Measurements from ENCODE around the gene SVBP.
"Not testable (repeated sequence)": the region's sequence is repeated elsewhere in the genome, so short reads cannot be mapped to it uniquely, and the experiment has no call there.

Gene SVBP, protein sequence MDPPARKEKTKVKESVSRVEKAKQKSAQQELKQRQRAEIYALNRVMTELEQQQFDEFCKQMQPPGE

DNA sequence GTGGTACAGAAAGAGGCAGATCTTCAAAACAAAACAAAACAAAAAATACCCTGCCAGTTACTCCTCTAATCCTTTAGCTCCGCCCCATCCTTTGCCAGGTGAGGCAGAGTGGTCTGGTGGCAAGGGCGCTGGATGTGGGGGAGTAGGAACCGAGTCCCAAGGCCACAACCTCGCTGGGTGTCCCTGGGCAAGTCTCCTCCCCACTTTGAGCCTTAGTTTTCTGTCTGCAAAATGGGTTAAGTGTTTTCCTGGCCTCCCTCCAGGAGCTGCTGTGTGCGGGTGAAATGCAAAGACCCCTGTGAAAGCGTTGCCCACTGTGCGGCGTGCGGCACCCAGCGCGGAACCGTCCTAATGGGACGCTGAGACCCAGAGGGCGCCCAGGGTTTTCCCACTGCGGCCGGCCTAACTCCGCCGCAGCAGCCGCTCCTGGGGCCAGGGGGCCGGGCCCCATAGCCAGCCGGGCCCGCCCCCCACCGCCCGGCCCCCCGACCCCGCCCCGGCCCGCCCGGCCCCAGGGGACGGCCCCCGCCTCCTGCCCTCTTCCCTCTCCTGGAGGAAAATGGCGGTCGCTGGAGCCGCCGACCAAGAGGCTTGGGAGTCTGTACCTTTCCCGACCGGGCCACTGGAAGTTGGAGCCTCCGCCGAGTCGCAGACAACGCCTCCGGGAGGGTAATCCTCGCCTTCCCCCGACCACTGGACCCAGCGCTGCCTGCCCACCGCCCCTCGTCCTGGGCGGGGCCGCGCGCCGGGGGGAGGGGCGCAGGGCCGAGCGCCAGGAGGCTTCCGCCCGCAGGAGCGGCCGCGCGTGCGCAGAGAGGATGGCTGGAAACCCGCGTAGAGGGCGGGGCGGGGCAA, at the start of gene SVBP, which contains the start of gene ERMAP:
SVBP (minus strand) TSS at position 813 of the 855 bp plus-strand sequence. CDS start 853 bp downstream, outside the sequence.
ERMAP (plus strand) TSS at position 538 of the 855 bp plus-strand sequence. CDS start 13,327 bp downstream, outside the sequence.
- in situ Hi-C loops (cut with HindIII; ENCODE audit: low sequenced_read_pairs), result no loop called here

DNA sequence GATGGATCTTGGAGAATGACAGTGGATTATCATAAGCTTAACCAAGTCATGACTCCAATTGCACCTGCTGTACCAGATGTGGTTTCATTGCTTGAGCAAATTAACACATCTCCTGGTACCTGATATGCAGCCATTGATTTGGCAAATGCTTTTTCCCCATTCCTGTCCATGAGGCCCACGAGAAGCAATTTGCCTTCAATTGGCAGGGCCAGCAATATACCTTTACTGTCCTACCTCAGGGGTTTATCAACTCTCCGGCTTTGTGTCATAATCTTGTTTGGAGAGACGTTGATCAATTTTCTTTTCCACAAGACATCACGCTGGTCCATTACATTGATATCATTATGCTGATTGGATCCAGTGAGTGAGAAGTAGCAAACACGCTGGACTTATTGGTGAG, 49.4 kb upstream of the SVBP start:
- in situ Hi-C loops (cut with HindIII; ENCODE audit: low sequenced_read_pairs), result no loop called here

DNA sequence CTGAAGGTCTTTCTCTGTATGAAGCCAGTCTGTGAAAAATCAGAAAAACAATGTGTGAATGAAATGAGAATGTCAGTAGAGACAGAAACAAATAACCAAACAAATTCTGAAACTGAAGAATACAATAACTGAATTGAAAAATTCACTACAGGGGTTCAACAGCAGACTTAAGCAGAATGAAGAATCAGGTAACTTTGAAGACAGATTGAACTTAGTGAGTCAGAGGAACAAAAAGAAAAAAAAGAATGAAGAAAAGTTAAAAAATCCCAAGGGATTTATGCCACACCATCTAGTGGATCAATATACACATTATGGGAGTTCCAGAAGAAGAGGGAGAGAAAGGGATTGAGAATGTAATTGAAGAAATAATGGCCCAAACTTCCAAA, 43.8 kb upstream of the SVBP start:
- in situ Hi-C loops (cut with HindIII; ENCODE audit: low sequenced_read_pairs), result no loop called here

DNA sequence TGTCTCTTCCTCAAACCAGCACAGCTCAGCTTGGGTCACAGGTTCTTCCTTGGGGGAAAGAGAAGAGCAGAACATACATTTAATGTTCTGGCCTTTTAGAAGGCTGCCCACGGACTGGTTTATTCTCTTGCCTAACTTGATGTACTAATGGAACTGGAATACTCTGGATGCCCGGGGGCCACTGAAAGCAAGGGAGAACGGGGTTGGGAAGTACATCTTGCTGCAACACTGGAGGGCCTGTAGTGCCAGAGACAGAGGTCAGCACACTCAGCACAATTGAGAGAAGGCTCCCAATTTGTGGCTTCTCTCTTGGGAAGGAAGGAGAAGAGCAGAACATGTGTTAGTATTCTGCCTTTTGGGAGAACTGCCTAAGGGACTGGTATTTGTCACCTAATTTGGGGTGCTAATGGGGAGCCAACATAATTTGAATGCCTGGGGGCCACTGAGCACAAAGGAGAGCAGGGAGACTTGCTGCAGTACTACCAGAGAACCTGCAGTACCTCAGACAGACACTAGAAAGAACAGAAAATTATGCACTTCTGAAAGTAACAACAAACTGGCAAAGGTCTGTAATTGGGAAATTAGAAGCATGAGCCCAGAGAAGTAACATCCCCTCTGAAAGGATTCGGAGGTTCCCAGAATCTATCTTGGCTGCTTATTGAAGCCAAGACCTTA, 43.3 kb upstream of the SVBP start:
- in situ Hi-C loops (cut with HindIII; ENCODE audit: low sequenced_read_pairs), result no loop called here

DNA sequence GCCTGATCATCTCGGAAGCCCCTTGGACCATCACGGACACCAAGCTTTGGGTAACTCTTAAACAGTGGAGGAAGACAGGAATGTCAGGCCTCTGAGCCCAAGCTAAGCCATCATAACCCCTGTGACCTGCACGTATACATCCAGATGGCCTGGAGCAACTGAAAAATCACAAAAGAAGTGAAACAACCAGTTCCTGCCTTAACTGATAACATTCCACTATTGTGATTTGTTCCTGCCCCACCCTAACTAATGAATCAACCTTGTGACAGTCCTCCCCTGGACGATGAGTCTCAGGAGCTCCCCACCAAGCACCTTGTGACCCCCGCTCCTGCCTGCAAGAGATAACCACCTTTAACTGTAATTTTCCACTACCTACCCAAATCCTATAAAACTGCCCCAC, 42.2 kb upstream of the SVBP start:
- in situ Hi-C loops (cut with HindIII; ENCODE audit: low sequenced_read_pairs), result not testable (repeated sequence)

DNA sequence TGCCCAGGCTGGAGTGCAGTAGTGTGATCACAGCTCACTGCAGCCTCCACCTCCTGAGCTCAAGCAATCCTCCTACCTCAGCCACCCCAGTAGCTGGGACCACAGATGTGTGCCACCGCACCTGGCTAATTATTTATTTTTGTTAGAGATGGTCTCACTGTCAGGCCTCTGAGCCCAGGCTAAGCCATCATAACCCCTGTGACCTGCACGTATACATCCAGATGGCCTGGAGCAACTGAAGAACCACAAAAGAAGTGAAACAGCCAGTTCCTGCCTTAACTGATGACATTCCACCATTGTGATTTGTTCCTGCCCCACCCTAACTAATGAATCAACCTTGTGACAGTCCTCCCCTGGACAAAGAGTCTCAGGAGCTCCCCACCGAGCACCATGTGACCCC, 39.4 kb upstream of the SVBP start:
- in situ Hi-C loops (cut with HindIII; ENCODE audit: low sequenced_read_pairs), result not testable (repeated sequence)

DNA sequence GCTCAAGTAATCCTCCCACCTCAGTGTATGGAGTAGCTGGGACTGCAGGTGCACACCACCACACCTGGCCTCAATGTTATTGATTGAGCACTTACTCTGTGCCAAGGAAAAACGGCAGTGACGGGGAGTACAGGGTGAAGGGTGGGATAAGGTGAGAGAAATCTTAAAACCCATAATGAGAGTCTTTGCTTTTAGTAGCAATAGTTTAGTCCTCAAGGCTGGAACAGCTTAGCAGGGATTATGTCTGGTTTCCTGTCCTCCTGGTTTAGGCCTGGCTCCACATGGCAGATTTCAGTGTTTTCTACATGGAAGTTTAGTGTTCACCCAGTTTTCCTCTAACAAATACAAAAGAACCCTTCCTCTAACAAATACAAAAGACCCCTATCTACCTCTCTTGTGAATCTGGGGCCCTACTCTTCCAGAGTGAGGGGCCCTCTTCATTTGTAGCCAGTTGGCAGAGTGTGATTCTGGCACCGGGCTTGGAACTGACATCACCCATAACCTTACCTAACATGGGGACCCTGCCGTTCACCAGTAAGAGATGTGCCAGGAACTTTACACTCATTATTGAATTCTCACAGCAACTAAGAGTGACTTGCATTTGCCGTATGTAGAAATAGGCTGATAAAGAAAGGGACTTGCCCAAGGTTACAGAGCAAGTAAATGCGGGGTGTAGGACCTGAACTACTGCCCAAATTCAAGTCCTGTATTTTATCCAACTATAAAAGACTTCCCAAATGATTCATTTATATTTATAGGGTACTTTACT, 36.1 kb upstream of the SVBP start:
- in situ Hi-C loops (cut with HindIII; ENCODE audit: low sequenced_read_pairs), result no loop called here

DNA sequence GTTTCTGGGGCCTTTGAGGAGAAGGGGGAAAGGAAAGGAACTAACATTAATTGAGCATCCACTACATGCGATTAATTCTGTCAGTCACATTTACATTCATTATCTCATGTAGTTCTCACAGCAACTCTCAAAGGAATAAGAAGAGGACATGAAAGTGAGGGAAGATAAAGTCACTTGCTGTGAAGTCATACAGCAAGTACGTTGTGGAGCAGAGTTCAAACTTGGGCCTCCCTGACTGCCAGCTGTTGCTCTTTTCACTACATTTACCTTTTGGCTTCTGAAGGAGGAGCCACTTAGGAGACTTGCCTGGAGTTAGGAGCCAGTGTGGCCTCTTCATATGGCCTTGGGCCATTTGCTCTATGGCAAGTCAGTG, 35.4 kb upstream of the SVBP start:
- in situ Hi-C loops (cut with HindIII; ENCODE audit: low sequenced_read_pairs), result no loop called here

DNA sequence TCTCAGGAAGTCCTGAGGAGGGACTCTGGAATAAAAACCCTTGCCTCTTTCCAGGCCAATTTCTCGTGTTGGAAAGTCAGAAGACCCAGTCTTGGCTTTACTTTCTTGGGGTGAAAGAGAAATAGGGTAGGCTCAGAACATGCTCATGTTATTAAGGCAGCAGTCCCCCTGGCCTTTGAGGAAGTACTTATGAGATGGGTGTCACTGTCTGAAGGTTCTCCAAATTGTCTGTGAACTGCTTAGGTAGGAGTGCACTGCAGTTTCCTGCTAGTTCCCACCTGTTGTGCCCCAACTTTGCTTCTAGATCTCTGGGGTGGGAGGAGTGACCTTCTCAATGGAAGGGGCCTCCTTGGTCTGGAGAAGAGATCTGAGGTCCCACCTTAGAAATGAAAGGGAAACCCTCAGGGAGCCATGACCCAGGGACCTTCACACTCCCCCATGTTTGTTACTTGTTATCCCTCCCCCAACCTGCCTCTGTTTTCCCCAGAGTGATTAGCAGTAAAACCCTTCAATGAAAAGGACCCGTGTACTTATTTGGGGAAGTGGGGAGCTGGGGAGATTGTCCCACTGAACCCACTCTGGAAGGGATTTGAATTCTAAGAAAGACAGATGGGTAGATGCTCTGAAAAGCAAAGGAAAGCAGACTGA, 34.9 kb upstream of the SVBP start:
- in situ Hi-C loops (cut with HindIII; ENCODE audit: low sequenced_read_pairs), result no loop called here

DNA sequence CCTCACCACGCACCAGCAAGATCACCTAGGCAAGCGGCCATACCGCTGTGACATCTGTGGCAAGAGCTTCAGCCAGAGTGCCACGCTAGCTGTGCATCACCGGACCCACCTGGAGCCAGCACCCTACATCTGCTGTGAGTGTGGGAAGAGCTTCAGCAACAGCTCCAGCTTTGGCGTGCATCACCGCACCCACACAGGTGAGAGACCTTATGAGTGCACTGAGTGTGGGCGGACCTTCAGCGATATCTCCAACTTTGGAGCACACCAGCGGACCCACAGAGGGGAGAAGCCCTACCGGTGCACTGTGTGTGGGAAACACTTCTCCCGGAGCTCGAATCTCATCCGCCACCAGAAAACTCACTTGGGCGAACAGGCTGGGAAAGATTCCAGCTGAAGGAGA, 34.2 kb upstream of the SVBP start:
- in situ Hi-C loops (cut with HindIII; ENCODE audit: low sequenced_read_pairs), result no loop called here

DNA sequence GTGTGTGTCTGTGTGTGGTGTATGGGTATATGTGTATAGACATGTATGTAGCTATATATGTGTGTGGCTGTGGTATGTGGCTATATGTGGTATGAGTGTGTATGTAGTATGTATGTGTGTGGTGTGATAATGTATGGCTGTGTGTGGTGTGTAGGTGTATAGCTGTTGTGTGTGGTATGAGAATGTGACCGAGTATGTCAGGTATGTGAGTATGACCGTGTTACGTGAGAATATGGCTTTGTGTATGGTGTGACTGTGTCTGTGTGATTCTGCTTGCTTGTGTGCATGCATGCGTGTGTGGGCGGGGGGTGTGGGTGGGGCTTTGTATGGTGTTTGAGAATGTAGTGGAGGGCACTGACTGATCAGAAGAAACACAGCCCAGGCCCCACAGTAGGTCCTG, 32.7 kb upstream of the SVBP start:
- in situ Hi-C loops (cut with HindIII; ENCODE audit: low sequenced_read_pairs), result no loop called here

DNA sequence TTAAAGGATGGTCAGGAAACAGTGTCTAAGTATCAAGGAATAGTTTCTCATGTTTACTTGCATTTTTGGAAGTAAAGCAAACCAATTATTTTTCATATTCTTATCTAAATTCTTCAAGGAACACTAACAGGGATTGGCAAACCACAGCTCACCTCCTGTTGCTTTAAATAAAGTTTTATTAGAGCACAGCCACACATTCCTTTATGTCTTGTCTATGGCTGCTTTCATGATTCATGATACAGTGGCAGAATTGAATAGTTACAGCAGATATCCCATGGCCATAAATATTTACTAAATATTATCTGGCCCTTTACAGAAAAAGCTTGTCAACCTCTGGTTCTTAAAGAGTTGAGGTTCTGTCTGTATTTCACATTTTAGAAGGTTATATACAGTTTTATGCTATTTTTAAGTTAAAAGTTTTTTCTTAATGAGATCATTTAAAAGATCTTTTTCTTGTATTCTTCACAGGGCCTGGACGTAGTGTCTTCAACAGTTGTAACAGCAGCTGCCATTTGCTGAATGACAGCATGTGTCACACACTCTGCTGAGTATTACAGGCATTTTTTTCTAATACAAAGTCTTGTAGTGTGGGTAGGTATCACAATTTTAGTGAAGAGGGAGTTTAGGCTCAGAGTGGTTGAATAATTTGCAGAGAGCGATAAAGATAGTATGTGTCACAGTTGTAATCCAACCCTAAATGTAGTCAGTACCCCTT, 31.8 kb upstream of the SVBP start:
- in situ Hi-C loops (cut with HindIII; ENCODE audit: low sequenced_read_pairs), result no loop called here

DNA sequence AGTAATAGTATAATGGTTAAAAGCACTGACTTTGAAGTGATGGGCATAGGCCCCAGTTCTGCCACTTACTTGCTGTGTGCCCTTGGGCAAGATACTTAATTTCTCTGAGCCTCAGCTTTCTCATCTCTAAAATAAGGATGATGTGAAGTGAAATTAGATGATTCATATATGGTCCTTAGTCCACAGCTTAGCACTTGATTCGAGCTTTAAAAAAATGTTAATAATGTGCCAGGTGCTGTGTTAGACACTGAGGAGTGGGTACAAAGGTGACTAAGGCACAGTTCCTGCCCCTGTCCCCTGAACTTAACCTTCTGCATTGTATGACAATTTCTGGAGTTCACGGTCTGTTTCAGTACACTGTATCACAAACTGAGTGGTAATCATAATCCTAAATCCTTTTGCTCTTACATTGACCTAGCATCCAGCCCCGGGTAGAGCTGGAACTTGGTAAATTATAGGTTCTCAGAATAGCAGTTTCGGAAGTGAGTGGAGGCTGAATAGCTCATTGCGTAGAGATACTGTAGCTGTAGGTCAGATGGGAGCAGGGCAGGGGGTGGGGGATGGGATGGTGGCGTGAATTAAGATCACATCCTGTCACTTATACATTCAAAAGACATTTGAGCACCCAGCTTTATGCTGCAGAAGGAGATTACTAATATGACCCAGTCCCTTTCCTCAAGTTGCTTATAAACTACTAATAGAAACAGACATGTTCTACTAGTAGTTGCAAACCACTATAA, 30.7 kb upstream of the SVBP start:
- in situ Hi-C loops (cut with HindIII; ENCODE audit: low sequenced_read_pairs), result no loop called here

DNA sequence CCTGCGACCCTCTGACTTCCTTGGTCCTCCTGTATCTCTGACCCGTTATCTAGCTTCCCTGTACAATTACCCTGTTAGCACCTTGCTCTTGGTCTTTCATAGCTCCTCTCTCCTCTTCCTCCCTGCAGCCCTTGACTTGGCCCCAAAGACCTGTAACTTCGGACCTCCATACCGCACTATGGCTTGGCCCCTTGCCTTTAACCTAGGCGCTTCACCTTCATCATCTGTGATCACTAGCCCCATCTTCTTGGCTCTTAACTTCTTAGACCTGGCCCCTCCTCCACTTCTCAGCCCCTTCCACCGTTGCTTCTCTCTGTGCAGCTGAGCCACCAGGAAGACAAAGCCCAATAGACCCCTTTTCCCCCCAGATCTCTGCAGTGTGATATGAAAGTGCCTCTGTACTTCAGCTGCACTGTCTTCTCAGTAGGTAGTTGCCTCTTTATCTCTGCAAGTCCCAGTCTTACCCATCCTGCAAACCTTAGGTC, 30.0 kb upstream of the SVBP start:
- in situ Hi-C loops (cut with HindIII; ENCODE audit: low sequenced_read_pairs), result no loop called here

DNA sequence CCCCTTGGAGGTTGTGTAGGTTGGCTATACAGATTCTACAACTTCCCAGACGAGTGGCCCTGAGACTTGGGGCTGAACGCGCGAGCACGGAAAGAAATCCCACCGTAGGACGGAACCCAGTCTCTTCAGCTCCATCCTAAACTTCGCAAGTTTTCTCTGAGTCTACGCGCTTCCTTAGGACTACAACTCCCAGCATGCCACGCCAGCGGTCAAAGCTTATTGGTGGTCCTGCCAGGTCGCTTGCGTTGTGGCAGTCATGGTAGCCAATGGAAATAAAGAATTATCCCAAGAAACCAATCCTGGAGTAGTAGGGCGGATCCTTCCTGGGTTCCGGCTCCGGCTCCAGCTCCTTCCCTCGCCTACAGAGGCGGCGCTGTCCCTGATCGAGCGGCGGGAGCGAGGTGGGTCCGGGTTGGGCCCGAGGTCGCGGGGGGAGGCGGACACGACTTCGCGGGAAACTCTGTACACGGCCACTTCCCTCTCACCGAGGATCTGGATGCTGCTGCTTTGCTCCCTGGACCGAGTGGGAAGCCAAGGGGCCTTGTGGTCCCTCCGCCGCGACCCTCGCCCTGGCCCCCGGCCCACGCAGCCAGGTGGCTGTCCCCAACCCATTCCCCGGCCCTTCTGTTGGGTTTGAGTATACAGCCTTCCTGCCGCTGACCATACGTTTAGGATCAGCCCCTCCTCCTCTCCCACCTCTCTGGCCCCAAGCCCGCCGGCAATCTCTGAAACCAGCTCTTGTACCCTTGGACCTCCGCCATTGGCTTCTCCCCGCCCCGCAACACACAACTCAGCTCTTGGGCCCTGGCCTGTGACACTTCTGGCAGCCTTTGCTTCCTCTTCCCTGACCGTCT, 29.3 kb upstream of the SVBP start, which contains the start of gene ZNF691:
ZNF691 (plus strand) TSS at position 357 of the 854 bp plus-strand sequence. CDS start 3,046 bp downstream, outside the sequence.
- in situ Hi-C loops (cut with HindIII; ENCODE audit: low sequenced_read_pairs), result no loop called here

DNA sequence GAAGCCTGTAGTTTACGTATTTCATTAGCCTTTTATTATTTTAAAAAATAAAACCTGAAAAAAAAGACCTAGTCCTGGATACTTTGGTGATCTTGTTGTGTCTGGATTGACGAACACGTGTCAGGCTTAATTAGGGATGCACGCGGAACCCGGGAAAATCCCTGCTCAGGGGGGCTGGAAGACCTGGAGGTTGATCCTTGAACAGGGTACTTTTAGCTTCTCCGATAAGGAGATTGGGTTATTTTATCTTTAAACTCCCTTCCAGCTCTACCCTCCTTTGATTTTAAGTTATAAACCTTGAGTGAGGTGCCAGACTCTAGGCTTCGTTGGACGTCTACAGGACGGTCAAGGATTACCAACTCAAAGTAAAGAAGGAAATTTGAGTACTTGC, 28.7 kb upstream of the SVBP start:
- in situ Hi-C loops (cut with HindIII; ENCODE audit: low sequenced_read_pairs), result no loop called here

DNA sequence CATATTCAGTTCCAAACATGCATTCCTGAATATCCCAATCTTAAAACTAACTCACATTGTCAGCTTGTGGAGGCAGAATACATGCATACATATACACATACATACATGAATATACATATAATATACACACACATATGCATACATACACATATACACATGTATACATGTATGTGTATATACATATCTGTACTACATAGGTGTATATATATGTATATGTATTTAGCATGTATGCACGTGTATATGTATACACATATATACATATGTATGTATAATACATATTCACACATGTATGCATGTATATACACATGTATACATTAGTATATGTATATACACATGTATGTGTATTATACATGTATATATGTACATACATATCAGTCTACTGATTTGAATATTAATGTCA, 28.0 kb upstream of the SVBP start:
- in situ Hi-C loops (cut with HindIII; ENCODE audit: low sequenced_read_pairs), result no loop called here

DNA sequence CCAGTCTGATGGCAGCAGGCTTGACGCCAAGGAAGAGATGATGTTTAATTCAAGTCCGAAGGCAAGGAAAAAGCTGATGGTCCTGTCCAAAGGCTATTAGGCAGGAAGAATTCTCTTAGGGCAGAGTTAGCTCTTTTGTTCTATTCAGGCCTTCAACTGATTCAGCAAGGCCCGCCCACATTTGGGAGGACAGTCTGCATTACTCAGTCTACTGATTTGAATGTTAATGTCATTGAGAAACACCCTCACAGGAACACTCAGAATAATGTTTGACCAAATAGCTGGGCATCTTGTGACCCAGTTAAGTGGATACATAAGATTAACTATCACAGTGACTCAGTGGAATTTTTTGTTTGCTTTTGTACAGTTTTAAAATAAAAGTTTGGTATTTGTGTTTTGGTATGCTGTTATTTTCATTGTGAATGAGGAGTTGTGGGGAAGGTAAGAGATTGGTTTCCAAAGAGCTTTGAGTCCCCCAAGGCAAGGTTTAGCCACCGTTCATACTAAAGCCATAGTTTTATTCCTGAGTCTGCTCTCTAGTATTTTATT, 27.5 kb upstream of the SVBP start:
- in situ Hi-C loops (cut with HindIII; ENCODE audit: low sequenced_read_pairs), result no loop called here

Data from DLD1 (cell line).